Measurements from ENCODE around the gene RAVER1.

The RAVER1 gene

DNA sequence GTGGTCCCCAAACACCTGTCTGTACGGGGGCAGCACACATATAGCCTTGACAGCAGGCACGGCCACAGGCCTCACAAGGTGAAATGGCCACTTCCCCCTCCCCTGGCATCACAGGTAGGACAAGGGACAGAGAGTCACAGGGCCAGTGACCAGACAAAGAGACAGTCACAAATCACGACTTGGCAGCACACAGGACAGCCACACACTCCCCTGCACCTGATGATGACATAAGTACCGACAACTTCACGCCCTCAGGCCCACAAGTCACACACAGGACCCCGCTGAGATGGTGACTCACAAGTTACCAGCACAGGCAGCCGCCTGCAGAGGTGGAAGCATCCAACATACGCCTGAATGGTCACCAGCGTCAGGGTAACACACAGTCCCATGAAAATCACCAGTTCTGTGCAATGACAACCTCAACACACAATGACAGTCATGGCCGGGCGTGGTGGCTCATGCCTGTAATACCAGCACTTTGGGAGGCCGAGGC, 30.5 kb upstream of the RAVER1 start:
- H3K9me3 ChIP-seq (ENCODE audit: control insufficient read depth, insufficient read depth, low read depth, low read length) = no peaks in the 10 kb centered on the region
- ChIA-PET CTCF (no interaction called here), POLR2A (interaction anchor here (0.7 to 1.2 kb wide), 2 partner anchors 10 to 30 kb away, joined by 3 to 5 read pairs; partner anchors contain the start of gene RAVER1)
- no peak overlapping the region for H3K27ac ChIP-seq (ENCODE audit: extremely low read depth, low read depth, low read length)
- peaks cover 21 to 79% of the 10 kb centered on the region in 2 experiments; a peak in 2 of 3 replicates for H3K36me3 ChIP-seq (ENCODE audit: control insufficient read depth in 2 of 2, insufficient read depth in 1 of 2, low read length in 2 of 2)
- H3K4me3 ChIP-seq (ENCODE audit: low read depth, low read length) = no peak overlapping the region
- no peaks in the 10 kb centered on the region for H3K4me1 ChIP-seq (ENCODE audit: control insufficient read depth, insufficient read depth, low read length)
- TF ChIP-seq ZNF214 (tag by site-specific recombination; IDR thresholded peaks at IDR 0.05; ENCODE audit: borderline replicate concordance) = no peak
- peak; percentile 91 for TF ChIP-seq ZNF600 (tag by site-specific recombination; IDR thresholded peaks at IDR 0.05)
- TF ChIP-seq ZNF211 (tag by site-specific recombination; IDR thresholded peaks at IDR 0.05; ENCODE audit: low read depth) = no peak
- TF ChIP-seq ZNF311 (tag by site-specific recombination; IDR thresholded peaks at IDR 0.05; ENCODE audit: borderline replicate concordance) = no peak
- TF ChIP-seq EGR2 (tag by site-specific recombination; IDR thresholded peaks at IDR 0.05; ENCODE audit: low read depth) = peak; percentile 79
- TF ChIP-seq ZNF785 (tag by site-specific recombination; IDR thresholded peaks at IDR 0.05) = no peak
- no peak for TF ChIP-seq ZNF114 (tag by site-specific recombination; IDR thresholded peaks at IDR 0.05)
- TF ChIP-seq ZNF19 (tag by site-specific recombination; IDR thresholded peaks at IDR 0.05; ENCODE audit: low read depth) = no peak
- TF ChIP-seq YY1 (tag by site-specific recombination; IDR thresholded peaks at IDR 0.05) = no peak
- no peak for TF ChIP-seq ZNF433 (tag by site-specific recombination; IDR thresholded peaks at IDR 0.05; ENCODE audit: low read depth)
- TF ChIP-seq ZNF610 (tag by site-specific recombination; IDR thresholded peaks at IDR 0.05; ENCODE audit: borderline replicate concordance) = no peak
- TF ChIP-seq WT1 (tag by site-specific recombination; IDR thresholded peaks at IDR 0.05) = no peak
- TF ChIP-seq ZNF571 (tag by site-specific recombination; IDR thresholded peaks at IDR 0.05) = no peak
- TF ChIP-seq ZIC2 (tag by site-specific recombination; IDR thresholded peaks at IDR 0.05) = peak; percentile 88
- TF ChIP-seq ZBTB17 (tag by site-specific recombination; IDR thresholded peaks at IDR 0.05) = peak; percentile 27; the same call in 1 of the 2 replicates
- peak; percentile 99 for TF ChIP-seq ZNF10 (tag by site-specific recombination; IDR thresholded peaks at IDR 0.05)
- no peak for TF ChIP-seq ZNF549 (tag by site-specific recombination; IDR thresholded peaks at IDR 0.05)
- no peak for TF ChIP-seq ZNF416 (tag by site-specific recombination; IDR thresholded peaks at IDR 0.05)
- no peak for TF ChIP-seq ZNF777 (tag by site-specific recombination; IDR thresholded peaks at IDR 0.05; ENCODE audit: borderline replicate concordance)
- TF ChIP-seq ZNF791 (tag by site-specific recombination; IDR thresholded peaks at IDR 0.05) = no peak
- TF ChIP-seq YY2 (tag by site-specific recombination; IDR thresholded peaks at IDR 0.05) = no peak
- TF ChIP-seq, protein P1, sequence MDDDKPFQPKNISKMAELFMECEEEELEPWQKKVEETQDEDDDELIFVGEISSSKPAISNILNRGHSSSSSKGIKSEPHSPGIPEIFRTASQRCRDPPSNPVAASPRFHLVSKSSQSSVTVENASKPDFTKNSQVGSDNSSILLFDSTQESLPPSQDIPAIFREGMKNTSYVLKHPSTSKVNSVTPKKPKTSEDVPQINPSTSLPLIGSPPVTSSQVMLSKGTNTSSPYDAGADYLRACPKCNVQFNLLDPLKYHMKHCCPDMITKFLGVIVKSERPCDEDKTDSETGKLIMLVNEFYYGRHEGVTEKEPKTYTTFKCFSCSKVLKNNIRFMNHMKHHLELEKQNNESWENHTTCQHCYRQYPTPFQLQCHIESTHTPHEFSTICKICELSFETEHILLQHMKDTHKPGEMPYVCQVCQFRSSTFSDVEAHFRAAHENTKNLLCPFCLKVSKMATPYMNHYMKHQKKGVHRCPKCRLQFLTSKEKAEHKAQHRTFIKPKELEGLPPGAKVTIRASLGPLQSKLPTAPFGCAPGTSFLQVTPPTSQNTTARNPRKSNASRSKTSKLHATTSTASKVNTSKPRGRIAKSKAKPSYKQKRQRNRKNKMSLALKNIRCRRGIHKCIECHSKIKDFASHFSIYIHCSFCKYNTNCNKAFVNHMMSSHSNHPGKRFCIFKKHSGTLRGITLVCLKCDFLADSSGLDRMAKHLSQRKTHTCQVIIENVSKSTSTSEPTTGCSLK (tag by site-specific recombination; IDR thresholded peaks at IDR 0.05) = no peak
- TF ChIP-seq ZNF248 (tag by site-specific recombination; IDR thresholded peaks at IDR 0.05) = no peak
- no peak for TF ChIP-seq ZNF132 (tag by site-specific recombination; IDR thresholded peaks at IDR 0.05; ENCODE audit: borderline replicate concordance)
- TF ChIP-seq, protein P2, sequence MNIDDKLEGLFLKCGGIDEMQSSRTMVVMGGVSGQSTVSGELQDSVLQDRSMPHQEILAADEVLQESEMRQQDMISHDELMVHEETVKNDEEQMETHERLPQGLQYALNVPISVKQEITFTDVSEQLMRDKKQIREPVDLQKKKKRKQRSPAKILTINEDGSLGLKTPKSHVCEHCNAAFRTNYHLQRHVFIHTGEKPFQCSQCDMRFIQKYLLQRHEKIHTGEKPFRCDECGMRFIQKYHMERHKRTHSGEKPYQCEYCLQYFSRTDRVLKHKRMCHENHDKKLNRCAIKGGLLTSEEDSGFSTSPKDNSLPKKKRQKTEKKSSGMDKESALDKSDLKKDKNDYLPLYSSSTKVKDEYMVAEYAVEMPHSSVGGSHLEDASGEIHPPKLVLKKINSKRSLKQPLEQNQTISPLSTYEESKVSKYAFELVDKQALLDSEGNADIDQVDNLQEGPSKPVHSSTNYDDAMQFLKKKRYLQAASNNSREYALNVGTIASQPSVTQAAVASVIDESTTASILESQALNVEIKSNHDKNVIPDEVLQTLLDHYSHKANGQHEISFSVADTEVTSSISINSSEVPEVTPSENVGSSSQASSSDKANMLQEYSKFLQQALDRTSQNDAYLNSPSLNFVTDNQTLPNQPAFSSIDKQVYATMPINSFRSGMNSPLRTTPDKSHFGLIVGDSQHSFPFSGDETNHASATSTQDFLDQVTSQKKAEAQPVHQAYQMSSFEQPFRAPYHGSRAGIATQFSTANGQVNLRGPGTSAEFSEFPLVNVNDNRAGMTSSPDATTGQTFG (tag by site-specific recombination; IDR thresholded peaks at IDR 0.05; ENCODE audit: borderline replicate concordance) = no peak
- no peak for TF ChIP-seq ZNF596 (tag by site-specific recombination; IDR thresholded peaks at IDR 0.05)
- TF ChIP-seq, protein P3, sequence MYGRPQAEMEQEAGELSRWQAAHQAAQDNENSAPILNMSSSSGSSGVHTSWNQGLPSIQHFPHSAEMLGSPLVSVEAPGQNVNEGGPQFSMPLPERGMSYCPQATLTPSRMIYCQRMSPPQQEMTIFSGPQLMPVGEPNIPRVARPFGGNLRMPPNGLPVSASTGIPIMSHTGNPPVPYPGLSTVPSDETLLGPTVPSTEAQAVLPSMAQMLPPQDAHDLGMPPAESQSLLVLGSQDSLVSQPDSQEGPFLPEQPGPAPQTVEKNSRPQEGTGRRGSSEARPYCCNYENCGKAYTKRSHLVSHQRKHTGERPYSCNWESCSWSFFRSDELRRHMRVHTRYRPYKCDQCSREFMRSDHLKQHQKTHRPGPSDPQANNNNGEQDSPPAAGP (tag by site-specific recombination; IDR thresholded peaks at IDR 0.05) = peak; percentile 85
- TF ChIP-seq HOXD13 (CRISPR knock-in tag; IDR thresholded peaks at IDR 0.05; ENCODE audit: borderline replicate concordance) = no peak
- no peak for TF ChIP-seq ZNF843 (tag by site-specific recombination; IDR thresholded peaks at IDR 0.05)
- TF ChIP-seq, protein P4, sequence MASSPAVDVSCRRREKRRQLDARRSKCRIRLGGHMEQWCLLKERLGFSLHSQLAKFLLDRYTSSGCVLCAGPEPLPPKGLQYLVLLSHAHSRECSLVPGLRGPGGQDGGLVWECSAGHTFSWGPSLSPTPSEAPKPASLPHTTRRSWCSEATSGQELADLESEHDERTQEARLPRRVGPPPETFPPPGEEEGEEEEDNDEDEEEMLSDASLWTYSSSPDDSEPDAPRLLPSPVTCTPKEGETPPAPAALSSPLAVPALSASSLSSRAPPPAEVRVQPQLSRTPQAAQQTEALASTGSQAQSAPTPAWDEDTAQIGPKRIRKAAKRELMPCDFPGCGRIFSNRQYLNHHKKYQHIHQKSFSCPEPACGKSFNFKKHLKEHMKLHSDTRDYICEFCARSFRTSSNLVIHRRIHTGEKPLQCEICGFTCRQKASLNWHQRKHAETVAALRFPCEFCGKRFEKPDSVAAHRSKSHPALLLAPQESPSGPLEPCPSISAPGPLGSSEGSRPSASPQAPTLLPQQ (tag by site-specific recombination; IDR thresholded peaks at IDR 0.05) = peak; percentile 49
- no peak for TF ChIP-seq ZNF677 (tag by site-specific recombination; IDR thresholded peaks at IDR 0.05)
- no peak for TF ChIP-seq SP3 (tag by site-specific recombination; IDR thresholded peaks at IDR 0.05)
- TF ChIP-seq ZNF561 (tag by site-specific recombination; IDR thresholded peaks at IDR 0.05; ENCODE audit: borderline replicate concordance) = no peak

Data from HEK293 (cell line).